ENCODE measurements around the gene SS18L1.

Gene SS18L1

DNA sequence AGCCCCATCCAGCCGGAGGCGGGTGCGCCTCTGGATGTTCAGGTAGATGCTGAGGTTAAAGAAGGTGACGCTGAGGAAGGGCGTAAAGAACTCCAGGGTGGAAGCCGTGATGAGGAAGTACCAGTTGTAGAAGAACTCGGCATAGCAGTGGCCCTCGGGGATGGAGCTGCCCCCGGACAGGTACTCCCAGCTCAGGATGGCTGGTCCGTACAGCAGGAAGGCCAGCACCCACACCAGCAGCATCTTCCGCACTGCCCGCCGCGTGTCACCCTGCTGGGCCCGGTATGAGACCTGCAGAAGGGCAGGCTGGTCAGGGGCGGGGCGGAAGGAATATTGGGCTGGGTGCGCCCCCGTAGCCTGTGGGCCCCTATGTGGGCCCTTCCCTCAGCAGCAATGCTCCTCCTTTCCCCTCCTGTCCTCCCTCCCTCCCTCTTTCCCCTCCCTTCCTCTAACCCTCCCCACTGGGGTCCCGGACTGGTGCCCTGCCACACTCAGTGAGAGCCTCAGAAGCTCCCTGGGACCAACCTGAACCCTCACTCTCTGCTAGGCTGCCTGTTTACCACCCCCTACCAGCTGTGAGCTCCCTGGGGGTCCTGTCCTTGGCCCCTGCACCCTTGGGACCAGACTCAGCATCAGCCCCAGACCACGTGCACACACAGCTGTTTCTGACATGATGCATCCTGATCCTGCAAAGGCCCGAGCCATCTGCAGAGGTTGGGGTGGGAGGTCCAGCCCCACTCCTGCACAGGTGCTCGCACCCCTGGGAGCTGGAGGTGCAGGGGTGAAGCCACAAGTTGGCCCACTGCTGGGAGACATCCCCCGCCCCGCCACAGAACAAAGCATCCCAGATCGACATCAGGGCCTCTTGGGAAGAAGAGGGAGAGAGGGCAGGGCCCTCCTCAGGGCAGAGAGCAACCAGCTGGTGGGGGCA lies 73.3 kb downstream of the SS18L1 start:
- DNase-seq = no peak

DNA sequence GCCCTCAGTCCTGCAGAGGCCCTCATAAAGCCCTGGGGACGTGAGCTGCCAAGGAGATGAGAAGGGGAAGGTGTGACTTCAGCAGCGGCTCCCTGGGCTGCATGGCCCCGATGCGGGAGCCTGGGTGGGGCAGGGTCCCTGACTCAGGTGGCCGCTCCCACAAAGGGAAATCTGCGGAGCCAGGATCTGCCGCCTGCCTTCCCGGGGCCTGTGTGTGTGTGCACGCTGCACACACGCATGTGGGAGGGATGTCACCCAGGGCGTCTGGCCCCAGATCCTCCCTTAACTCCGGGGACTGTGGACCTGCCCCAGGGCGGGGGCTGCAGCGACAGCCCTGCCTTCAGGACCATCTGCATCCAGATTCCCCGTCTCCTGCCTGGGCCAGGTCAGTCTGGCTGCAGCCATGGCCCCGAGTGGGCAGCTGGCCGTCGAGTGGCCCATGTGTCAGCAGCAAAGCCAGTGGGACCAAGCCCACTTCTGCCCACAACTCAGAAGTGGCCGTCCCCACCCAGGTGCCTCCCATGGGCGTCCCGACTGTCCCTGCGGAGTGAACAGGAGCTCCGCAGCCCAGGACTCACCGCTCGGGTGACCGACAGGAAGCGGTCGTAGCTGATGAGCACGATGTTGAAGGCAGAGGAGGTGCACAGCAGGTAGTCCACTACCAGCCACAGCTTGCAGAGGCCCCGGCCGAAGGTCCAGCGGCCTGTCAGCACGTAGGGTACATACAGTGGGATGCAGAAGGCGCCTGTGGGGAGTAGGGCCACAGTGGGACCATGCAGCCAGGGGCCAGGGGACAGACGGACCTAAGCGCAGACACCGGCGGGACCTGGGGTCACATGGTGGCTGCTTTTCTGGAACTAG lies 74.6 kb downstream of the SS18L1 start:
- DNase-seq = no peak

DNA sequence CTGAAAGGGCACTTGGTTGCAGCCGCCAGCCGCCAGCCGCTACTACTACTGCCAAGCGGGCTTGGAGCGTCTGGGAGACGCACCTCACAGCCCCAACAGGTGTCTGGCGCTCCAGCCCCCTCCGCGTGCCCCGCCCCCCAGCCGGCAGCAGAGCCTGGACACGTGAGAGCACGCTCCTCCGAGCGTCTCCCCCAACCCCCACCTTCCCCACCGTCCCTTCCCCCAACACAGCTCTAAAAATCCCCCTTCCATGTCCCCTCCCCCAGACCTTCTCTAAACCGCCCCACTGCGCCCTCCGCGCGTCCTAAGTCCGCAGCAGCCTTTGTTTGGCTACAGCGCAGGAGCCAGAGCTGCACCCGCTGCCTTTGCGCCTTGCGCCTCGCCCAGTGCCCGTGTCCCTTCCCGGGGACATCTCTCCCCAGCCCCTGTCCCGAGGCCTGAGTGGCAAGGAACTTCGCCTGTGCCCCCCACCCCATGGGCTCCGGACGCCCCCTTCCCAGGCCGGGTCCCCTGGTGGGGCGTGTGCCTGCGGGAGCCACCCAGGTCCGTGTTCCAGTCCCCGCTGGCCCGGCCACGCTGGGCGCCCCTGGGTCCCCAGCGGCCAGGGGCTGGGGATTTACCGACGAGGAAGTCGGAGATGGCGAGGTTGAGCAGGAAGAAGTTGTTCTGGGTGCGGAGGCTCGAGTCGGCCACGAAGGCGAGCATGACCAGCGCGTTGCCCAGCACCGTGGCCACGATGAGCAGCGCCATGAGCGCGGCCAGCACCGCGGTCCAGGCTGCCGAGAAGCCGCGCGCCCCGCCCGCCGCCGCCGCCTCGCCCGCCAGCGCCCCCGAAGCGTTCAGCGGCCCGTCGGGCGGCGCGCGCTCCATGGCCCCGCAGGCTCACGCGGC lies 75.8 kb downstream of the SS18L1 start:
- no peak for DNase-seq

DNA sequence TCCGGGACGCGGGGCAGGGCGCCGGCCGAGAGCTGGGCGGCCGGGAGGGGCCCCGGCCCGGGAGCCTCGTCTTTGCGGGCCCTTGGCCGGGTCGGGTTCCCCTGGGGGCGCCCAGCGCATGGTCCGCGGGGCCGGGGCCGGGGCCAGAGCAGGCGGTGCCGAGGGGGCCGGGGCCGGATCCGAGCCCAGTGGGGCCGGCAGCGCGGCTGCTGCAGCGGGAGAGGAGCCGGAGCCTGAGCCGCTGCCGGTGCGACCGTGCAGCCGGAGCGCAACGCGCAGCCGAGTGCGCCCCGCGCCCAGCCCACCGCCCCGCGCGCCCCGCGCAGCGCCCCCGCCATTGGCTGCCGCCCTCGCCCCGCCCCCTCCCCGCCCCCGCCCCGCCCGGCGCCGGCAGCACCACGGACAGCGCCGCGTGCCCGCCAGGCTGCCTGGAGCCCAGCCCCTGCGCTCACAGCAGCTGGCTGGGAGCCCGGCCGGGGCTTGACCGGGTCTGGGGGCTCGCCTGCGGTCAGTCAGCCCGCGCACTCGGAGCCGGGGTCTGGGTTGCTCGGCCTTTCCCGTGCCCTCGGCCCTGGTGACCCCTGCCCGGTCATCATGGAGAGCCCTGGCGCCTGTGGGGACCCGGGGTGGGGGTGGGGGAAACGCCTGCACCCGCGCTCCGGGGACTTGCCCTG lies 76.6 kb downstream of the SS18L1 start, which contains the start of gene HRH3:
HRH3 (minus strand) TSS at position 287 of the 674 bp plus-strand sequence. CDS start 308 bp downstream, outside the sequence.
- peak; percentile 37 for DNase-seq

DNA sequence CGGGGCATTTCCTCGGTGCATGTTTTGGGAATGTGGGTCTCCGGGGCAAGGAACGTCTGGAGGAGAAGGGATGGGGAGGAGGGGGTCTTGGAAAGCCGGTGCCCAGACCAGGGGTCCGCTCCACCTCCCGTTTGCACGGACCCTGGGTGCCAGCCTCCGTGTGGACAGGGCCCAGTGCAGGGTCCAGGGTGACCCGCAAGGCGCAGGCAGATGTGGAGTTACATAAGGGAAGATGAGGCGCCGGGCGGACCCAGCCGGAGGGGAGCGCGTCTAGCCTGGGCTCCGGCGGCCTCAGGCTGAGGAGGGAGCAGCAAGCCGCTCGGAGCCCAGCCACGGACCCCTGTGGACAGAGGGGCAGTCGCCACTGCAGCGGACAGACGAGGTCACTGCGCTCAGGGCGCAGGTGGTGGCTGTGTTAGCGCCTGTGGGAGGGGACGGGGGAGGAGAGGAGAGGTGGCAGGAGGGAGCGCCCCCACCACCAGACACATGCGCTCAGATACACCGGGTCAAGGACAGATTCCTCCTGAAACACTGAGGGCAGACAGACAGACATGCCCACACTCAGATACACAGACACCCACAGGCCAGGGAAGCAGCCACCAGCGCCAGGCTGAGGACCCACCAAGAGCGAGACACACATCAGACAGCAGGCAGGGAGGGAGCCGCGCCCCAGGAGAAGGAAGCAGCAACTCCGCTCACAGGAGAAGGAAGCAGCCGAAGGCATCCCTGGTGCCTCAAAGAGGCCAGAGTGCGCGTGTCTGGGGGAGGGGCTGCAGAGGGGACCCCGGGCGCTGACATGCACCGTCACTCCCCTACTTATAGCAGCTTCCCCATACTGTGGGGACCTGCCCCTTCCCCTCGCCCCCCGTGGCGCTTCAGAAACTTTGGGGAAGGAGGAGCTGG lies 77.3 kb downstream of the SS18L1 start:
- DNase-seq = no peak

DNA sequence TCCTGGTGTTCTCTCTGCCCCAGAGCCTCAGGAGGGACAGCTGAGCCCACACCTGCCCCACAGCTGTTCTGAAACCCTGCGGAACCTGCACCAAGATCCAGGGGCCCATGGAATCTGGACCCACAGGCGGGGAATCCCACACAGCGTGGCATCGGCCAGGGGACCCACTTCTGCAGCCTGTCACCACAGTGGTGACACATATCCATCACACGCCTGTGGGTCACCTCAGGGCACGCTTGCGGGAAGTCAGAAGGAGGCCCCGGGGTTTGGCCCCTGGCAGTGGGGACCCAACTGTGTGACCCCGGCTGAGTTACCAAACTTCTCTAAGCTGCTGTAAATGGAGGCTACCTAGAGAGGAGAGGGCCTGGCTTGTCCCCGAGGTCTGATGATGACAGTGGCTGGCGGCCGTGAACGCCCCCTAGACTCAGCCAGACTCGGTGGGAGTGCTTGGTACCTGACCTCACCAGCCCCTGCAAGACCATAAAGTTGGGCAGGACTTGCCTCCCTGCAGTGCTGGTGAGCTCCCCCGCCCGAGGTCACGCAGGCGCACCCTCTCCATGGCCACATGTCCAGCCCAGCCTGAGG lies 78.8 kb downstream of the SS18L1 start:
- DNase-seq = no peak

DNA sequence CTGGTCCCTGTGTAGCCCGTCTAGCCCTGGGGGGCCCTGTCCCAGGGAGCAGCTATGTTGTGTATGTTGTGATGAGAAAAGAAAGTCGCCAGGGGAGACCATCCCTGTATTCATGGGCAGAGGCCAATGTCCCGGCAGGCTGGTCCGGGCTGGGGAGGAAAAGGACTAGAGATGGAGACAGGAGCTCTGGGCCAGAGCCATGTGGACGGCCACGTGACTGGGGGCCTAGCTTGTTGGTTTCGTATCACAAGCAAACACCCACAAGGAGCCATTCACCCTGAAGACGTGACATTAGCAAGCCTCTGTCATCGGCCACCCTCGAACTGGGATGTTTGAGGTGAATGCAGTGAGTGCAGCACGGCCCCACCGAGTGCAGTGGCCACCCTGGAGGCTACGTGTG lies 79.4 kb downstream of the SS18L1 start:
- no peak for DNase-seq

DNA sequence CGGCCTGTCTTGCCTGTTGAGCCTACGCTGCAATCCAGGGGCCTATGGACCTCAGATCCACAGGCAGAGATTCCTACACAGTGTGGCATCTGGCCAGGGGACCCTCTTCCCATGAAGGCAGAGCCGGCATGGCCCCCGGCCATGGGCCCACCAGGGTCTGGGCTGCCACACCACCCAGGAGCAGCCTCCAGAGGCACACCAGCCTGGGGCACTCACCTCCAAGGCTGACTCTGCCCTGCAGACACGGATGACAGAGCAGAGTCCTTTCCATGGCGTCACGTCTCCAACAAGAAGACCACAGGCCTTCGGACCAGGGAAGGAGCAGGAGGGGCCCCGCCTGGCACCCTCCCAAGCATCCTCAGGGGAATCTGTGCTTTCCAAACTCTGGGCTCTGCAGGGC lies 80.0 kb downstream of the SS18L1 start:
- DNase-seq = no peak

DNA sequence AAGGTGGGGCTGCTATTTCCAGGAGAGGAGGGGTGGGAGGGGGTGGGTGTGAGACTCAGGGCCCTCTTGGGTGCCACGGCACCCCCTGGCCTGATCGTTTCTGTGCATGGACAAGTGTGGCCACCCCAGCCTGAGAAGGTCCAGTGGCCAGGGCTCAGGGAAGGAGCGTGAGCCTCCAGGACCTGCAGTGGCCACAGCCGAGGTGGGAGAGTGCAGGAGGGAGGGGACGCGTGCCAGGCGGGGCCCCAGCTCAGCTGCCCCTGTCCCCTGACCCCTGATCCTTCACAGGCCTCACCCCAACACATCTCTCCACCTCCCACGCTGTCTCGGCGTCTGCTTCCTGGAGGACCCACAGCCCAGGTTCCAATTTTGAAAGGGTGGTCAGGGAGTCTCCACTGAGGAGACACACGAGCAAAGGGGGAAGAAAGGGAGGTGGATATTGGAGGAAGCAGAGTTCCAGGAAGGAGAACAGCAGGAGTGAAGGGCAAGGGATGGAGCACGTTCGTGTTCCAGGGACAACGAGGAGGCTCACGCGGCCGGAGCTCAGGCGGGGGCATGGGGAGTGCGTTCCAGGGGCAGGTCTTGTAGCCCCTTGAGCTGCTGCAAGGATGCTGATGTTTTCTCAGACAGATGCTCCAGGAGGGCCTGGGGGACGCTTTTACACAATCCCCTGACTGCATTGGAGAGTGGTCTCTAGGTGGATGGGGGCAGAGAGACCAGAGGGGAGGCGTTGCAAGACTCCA lies 80.7 kb downstream of the SS18L1 start:
- no peak for DNase-seq

DNA sequence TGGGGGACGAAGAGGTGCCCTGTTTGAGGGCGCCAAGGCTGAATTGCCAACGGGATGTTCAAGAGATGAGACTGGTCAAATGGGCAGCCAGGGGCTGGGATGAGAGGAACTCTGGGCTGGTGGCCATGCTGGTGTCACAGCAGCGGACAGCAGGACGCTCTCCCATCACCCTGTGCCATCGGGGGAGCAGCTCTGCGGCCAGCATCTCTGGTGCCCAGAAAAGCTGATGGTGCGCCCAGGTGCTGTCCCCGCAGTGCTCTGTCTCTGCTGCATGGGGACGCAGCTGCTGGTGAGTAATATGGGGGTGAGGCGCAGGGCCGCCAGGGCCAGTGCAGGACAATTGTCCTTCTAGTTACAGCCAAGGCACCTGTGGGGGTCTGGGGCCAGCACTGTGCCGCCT lies 81.5 kb downstream of the SS18L1 start:
- no peak for DNase-seq

DNA sequence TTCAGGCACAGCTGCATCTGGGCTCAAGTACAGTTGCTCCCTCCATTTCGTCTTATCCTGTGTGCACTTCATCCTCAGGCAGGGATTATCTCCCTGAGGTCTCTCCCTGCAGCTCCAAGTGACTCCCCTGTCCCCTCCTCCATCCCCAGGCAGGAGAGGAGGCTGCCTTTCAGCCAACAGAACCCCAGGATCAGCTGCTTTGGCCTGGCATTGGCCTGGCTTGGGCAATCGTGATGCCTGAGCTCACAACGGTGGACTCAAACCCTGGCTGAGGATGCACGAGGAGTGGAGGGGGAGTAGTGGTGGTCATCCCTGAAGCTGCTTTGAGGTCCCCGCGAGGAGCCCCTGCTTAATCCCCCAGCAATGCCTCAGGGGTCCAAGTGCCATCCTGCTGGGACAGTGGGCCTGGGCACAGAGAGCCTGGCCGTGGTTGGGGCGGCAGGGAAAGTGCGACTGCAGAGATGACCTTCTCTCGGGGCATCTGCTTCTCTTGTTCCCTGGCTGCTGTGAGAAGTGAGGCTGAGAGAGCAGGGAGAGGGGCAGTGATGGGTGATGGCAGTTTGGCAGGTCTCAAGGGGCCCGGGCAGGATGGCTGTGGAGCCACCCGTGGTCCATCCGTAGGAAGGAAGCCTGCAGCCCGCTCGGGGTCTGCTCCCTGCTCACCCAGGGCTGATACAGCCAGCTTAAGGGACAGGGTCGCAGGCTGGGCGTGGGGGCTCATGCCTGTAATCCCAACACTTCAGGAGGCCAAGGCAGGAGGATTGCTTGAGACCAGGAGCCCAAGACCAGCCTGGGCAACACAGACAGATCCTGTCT lies 82.5 kb downstream of the SS18L1 start:
- DNase-seq = no peak

DNA sequence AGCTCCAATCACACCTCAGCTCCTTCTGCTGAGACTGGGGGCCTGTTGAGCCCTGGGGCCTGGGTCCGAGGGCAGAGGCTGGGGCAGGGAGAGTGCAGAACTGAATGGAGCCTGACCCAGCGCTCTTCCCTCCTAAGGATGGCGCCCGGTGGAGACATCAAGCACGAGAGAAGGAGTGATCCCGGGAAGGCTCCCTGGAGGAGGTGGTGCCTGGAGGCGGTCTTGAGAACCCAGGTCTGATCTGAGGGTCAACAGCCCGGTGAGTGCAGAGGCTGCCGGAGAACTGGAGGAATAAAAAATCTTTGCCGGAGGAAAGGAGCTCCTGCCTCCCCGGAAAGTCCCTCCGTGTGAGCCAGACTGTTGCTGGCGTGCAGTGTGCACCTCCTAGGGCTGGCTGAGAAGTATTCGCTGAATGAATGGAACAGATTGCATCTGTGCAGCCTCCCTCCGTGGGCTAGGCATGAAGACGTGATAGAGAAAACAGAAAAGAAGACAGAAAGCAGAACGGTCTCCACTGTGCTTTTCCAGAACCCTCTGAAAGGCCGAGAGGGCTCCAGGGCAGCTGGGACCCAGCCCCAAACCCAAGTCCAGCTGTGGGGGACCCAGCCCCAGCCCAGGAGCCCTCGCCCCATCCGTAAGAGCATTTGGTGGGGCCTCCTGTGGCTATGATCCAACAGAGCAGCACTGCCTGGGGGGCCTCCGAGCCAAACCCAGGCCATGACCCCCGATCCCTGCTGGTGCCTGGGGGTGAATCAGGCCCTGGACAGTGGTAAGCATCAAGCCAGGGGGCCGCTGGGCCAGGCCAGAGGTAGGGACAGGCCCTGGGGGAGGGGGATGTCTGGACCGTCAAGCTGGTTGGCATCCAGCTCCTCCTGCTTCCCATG lies 83.4 kb downstream of the SS18L1 start:
- no peak for DNase-seq

DNA sequence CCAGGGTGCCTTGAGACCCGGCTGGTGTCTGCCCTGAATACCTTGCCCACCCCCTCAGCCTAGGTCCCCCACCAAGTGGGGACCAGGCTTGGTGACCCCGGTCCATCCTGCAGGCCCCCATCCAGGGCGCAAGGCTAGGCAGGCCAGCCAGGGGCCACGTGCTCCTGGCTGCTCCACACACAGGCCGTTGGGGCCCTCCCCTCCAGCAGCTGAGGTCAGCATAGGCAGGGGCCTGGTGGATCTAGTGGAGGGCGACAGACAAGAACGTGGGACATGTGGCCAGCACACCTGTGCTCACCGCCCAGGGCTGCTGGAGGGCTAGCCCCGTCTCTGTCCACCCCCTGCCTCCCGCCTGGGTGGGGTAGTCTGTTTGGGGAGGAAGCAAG lies 84.0 kb downstream of the SS18L1 start:
- no peak for DNase-seq

DNA sequence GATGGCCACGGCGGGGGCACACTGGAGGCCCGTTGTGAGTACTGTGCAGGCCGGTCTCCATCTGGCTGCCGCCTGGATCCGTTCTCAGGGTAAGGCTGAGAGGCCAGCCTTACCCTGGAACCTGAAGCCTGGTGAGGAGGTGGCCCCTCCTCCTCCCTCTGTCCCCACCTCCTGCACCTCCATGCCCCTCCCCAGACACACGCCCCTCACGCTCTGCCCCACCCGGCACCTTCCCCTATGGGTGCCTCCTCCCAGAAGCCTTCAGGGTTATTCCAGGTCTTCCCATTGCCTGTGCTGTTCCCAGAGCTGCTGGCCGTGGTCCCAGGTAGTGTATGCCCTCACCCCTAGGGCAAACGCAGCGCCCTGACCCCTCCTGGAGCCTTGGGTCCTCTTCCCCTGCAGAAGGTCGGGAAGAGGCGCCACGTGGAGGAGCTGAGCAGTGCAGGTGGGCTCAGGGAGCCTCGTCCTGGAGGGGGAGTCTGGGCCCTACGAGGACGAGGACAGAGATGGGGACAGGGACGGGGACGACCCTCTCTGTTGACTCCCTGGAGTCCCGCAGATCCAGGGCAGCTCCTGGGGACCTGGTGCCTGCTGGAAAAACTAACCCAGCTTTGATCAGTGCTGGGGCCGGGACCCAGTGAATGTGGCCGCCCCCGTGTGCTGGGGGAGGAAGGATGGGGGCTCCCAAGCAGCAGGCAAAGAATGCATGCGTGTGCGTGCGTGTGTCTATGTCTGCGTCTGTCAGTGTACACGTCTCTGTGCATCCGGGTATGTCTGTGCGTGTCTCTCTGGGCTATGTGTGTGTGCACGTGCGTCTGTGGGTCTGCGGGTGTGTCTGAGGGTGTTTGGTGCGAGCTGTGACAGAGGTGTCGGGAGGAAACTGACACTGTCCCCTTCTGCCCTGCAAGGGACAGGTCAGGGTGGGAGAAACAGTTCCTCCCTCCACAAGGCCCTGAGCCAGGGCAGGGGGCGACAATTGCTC lies 84.7 kb downstream of the SS18L1 start:
- DNase-seq = no peak

DNA sequence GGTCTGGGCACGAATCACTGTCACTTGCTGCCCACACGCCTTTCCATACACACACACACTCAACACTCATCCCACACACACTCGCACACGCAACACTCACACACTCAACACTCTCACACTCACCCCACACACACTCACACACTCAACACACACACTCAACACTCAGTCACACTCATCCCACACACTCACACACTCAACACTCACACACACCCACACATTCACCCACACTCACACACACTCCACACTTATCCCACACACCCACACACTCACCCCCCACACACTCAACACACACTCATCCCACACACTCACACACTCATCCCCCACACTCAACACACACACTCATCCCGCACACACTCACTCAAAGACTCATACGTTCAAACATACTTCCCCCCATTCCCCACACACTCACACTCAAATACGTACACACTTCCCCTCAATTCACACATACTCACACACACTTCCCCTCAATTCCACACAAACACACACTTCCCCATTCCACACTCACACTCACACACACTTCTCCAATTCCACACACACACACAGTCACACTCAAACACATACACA lies 85.5 kb downstream of the SS18L1 start:
- no peak for DNase-seq

DNA sequence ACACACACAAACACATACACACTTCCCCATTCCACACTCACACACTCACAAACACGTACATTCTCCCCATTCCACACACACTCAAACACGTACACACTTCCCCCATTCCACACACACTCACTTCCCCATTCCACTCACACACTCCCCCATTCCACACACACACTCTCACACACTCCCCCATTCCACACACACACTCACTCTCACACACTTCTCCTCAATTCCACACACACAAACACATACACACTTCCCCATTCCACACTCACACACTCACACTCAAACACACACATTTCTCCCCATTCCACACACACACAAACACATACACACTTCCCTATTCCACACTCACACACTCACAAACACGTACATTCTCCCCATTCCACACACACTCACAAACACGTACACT lies 86.1 kb downstream of the SS18L1 start:
- DNase-seq = no peak
